A673 (cell line): Measurements from ENCODE around the gene DMBX1. TPM values are rescaled to one million over a fixed set of nuclear protein-coding genes. Genes with fewer than 3 reads are reported as not detected.

Experiments
- BruUV-seq: library from RNA; stranded (reverse); fragments of 400-500 nt; replicated peaks from 2 replicates; lab custom pipeline; 2021; lab: Mats Ljungman, UMichigan
- CTCF ChIA-PET: fragments of 300-600 bp; sonication (Branson Sonifier 250); formaldehyde crosslinking; loops from one replicate; lab custom pipeline; 2022; ENCODE audit warnings: antibody characterized with exemption; lab: Charles Lee
- POLR2A ChIA-PET: fragments of 300-600 bp; sonication (Branson Sonifier 250); formaldehyde crosslinking; loops from one replicate; lab custom pipeline; 2022; ENCODE audit warnings: antibody characterized with exemption; ENCODE audit not compliant: low non-redundant PET; lab: Charles Lee
- DNase-seq: peaks from one replicate; pipeline ENCODE4 v3.0.0-alpha.2; 2015; ENCODE audit warnings: low spot score
- H3K27ac ChIP-seq: fragments of 200-600 bp; sonication (generic); 2 replicates; pipeline ENCODE4 v1.5.1; 2016; ENCODE audit warnings: mixed run types, low read depth, mild to moderate bottlenecking, mixed read lengths, antibody characterized with exemption, low read length; ENCODE audit not compliant: poor library complexity, severe bottlenecking
- H3K27me3 ChIP-seq: fragments of 200-600 bp; sonication (generic); replicated peaks from 2 replicates; pipeline ENCODE4 v1.6.1; 2017; ENCODE audit warnings: mixed run types, low read depth, mild to moderate bottlenecking, mixed read lengths, antibody characterized with exemption, low read length; ENCODE audit not compliant: insufficient read depth, poor library complexity
- H3K36me3 ChIP-seq: fragments of 200-600 bp; sonication (generic); 2 replicates; pipeline ENCODE4 v1.6.1; 2016; ENCODE audit warnings: mixed run types, mild to moderate bottlenecking, mixed read lengths, antibody characterized with exemption, low read length; ENCODE audit not compliant: insufficient read depth, poor library complexity, severe bottlenecking
- H3K4me1 ChIP-seq: fragments of 200-600 bp; sonication (generic); 2 replicates; pipeline ENCODE4 v1.6.1; 2017; ENCODE audit warnings: mixed run types, mild to moderate bottlenecking, mixed read lengths, antibody characterized with exemption, low read length; ENCODE audit not compliant: insufficient read depth, poor library complexity, severe bottlenecking
- H3K4me3 ChIP-seq: fragments of 200-600 bp; sonication (generic); 2 replicates; pipeline ENCODE4 v1.5.1; 2016; ENCODE audit warnings: low read depth, mixed run types, mild to moderate bottlenecking, mixed read lengths, low read length; ENCODE audit not compliant: poor library complexity, severe bottlenecking
- H3K9me3 ChIP-seq: fragments of 200-600 bp; sonication (generic); 2 replicates; pipeline ENCODE4 v1.6.1; 2016; ENCODE audit warnings: mixed run types, low read depth, mild to moderate bottlenecking, mixed read lengths, antibody characterized with exemption, low read length; ENCODE audit not compliant: poor library complexity, severe bottlenecking
- EZH2 ChIP-seq: fragments of 200-600 bp; sonication (generic); IDR thresholded peaks from 2 replicates; pipeline ENCODE4 v1.6.1; 2017; ENCODE audit warnings: borderline replicate concordance, low read depth, mild to moderate bottlenecking, mixed read lengths, antibody characterized with exemption, low read length; ENCODE audit not compliant: poor library complexity, severe bottlenecking
- intact Hi-C: fragments of 100-400 bp; cut with micrococcal nuclease; formaldehyde crosslinking; loops from one replicate; pipeline ENCODE4 v1.10.0; 2022; ENCODE audit not compliant: unreplicated experiment
- total RNA-seq: library from RNA; stranded (reverse); gene quantifications from 2 replicates; pipeline ENCODE4 v1.2.3, GENCODE V29; 2021
- TF ChIP-seq, protein P1 (sequence below): fragments of 300-800, 200-600 bp; sonication (generic); conservative IDR thresholded peaks from 2 replicates; pipeline ENCODE4 v1.5.1; 2017; ENCODE audit warnings: low read depth, mild to moderate bottlenecking, antibody characterized with exemption, low read length, moderate library complexity, mixed read lengths

The DMBX1 gene
- total RNA-seq, 1 experiment from 2014 or later, result 0.69 TPM

DNA sequence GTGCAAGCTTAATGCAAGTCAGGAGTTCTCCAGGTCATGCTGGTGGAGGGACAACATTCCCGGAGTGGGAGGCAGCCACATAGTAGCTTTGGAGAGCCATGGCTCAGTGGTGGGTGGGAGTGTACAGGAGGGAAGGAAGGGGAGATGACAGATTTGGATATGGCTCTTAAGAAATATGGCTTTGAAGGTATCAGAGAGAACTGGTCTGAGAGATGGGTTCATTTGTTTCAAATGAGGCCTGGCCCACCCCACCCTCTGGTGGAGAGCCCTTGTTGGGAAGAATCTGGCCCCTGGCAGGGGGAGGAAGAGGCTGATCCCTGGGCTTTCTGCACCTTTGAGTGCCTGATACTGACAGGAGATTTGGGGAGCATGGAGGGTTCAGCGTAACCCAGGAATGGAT lies 6.1 kb downstream of the DMBX1 start:
- BruUV-seq, result no TSS peak
- TF ChIP-seq, protein P1, sequence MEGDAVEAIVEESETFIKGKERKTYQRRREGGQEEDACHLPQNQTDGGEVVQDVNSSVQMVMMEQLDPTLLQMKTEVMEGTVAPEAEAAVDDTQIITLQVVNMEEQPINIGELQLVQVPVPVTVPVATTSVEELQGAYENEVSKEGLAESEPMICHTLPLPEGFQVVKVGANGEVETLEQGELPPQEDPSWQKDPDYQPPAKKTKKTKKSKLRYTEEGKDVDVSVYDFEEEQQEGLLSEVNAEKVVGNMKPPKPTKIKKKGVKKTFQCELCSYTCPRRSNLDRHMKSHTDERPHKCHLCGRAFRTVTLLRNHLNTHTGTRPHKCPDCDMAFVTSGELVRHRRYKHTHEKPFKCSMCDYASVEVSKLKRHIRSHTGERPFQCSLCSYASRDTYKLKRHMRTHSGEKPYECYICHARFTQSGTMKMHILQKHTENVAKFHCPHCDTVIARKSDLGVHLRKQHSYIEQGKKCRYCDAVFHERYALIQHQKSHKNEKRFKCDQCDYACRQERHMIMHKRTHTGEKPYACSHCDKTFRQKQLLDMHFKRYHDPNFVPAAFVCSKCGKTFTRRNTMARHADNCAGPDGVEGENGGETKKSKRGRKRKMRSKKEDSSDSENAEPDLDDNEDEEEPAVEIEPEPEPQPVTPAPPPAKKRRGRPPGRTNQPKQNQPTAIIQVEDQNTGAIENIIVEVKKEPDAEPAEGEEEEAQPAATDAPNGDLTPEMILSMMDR, result no peak
- no peak for TF ChIP-seq EZH2
- ChIA-PET CTCF (no interaction called here), POLR2A (no interaction called here)
- Histone ChIP-seq H3K27ac (no peak overlapping the region), H3K27me3 (peaks cover 16% of the 10 kb centered on the region), H3K4me1 (no peaks in the 10 kb centered on the region), H3K4me3 (no peak overlapping the region), H3K36me3 (no peaks in the 10 kb centered on the region), H3K9me3 (no peaks in the 10 kb centered on the region)
- intact Hi-C loops, result no loop called here
- DNase-seq, result no peak

DNA sequence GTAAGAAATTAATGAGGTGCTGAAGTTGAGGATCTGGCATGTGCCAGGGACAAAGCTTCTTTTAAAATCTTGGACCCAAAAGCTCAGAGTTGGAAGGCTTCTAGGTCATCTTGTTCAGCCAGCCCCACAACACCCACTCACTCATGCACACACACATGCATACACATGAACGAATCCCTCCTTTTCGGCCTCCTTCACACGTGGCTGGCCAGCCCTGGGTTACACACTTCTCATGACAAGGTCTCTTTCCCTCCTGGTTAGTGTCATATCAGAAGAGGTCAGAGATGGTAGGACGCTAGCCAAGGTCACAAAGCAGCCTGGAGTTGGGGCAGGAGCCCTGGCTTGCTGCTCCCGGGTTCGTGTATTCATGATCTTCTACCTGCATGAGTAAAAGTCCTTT lies 6.9 kb downstream of the DMBX1 start:
- TF ChIP-seq, protein P1, result no peak
- no peak for TF ChIP-seq EZH2
- no TSS peak for BruUV-seq
- intact Hi-C loops, result no loop called here
- H3K4me1 ChIP-seq, result no peaks in the 10 kb centered on the region
- H3K4me3 ChIP-seq, result no peak overlapping the region
- CTCF ChIA-PET, result no interaction called here
- no peaks in the 10 kb centered on the region for H3K9me3 ChIP-seq
- H3K27me3 ChIP-seq, result peaks cover 9% of the 10 kb centered on the region
- H3K27ac ChIP-seq, result no peak overlapping the region
- no peaks in the 10 kb centered on the region for H3K36me3 ChIP-seq
- POLR2A ChIA-PET, result no interaction called here
- no peak for DNase-seq

DNA sequence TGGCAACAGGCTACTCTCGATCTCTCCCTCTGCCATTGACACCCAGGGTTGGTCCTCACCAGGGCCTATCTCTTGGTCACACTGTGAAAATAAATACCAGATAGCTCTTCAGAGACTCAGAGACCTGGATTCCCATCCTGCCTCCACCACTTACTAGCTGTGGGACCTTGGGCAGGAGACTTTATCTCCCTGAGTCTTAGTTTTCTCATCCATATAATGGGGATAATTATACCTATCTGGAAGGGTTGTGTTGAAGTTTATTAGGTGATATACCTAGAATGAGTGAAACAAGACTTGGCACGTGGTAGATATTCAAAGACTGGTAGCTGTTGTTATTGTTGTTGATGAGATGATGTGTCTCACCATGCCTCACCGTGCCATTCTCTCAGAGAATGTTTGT lies 7.4 kb downstream of the DMBX1 start:
- intact Hi-C loops, result no loop called here
- TF ChIP-seq EZH2, result no peak
- TF ChIP-seq, protein P1, result no peak
- no TSS peak for BruUV-seq
- ChIA-PET CTCF (no interaction called here), POLR2A (no interaction called here)
- H3K27ac ChIP-seq, result no peak overlapping the region
- no peaks in the 10 kb centered on the region for H3K36me3 ChIP-seq
- no peaks in the 10 kb centered on the region for H3K4me1 ChIP-seq
- DNase-seq, result no peak
- no peaks in the 10 kb centered on the region for H3K9me3 ChIP-seq
- no peak overlapping the region for H3K4me3 ChIP-seq
- peaks cover 4% of the 10 kb centered on the region for H3K27me3 ChIP-seq
